T-helper 1 cell treated with Interleukin-12 subunit alpha and Interleukin-12 subunit beta and Interleukin-4 antibody, amounts not matched to agents 30 μg/mL and 1 μg/mL, for 36 hours (primary cell): Measurements from ENCODE around the gene ABHD5.

Source experiments
- H3K27ac Mint-ChIP-seq: one replicate; pipeline ENCODE4 v1.8.0; 2021; ENCODE audit warnings: mild to moderate bottlenecking, mixed read lengths
- H3K27me3 Mint-ChIP-seq: one replicate; pipeline ENCODE4 v1.8.0; 2021; ENCODE audit warnings: low read depth, mixed read lengths
- H3K36me3 Mint-ChIP-seq: one replicate; pipeline ENCODE4 v1.8.0; 2021; ENCODE audit warnings: low read depth, mixed read lengths
- H3K4me1 Mint-ChIP-seq: one replicate; pipeline ENCODE4 v1.8.0; 2021; ENCODE audit warnings: low read depth, mixed read lengths
- H3K4me3 Mint-ChIP-seq: one replicate; pipeline ENCODE4 v1.8.0; 2021; ENCODE audit warnings: mild to moderate bottlenecking, moderate library complexity, mixed read lengths
- H3K9me3 Mint-ChIP-seq: one replicate; pipeline ENCODE4 v1.8.0; 2021; ENCODE audit warnings: mixed read lengths

Gene ABHD5

GRCh38 chr3:43692085-43692855 lies 1.5 kb downstream of the ABHD5 start:
- H3K27ac Mint-ChIP-seq, result peak overlapping the region; percentile 4

GRCh38 chr3:43692971-43693370 lies 2.2 kb downstream of the ABHD5 start:
- no peaks in the 10 kb centered on the region for H3K9me3 Mint-ChIP-seq
- H3K27me3 Mint-ChIP-seq, result peaks cover 3% of the 10 kb centered on the region
- H3K4me1 Mint-ChIP-seq, result peaks cover 27% of the 10 kb centered on the region
- peaks cover 1% of the 10 kb centered on the region for H3K36me3 Mint-ChIP-seq
- H3K4me3 Mint-ChIP-seq, result peak overlapping the region; percentile 19
- H3K27ac Mint-ChIP-seq, result peak overlapping the region; percentile 4

More at GRCh38 chr3:43692085-43692855, 1.5 kb downstream of the ABHD5 start:
- H3K4me1 Mint-ChIP-seq, result peaks cover 25% of the 10 kb centered on the region
- H3K9me3 Mint-ChIP-seq, result no peaks in the 10 kb centered on the region
- peaks cover 1% of the 10 kb centered on the region for H3K36me3 Mint-ChIP-seq
- peak overlapping the region; percentile 87 for H3K4me3 Mint-ChIP-seq
- peaks cover 3% of the 10 kb centered on the region for H3K27me3 Mint-ChIP-seq

- Mint-ChIP-seq H3K27ac (no peak overlapping the region), H3K27me3 (peaks cover 3% of the 10 kb centered on the region), H3K36me3 (peaks cover 1% of the 10 kb centered on the region), H3K4me1 (peaks cover 29% of the 10 kb centered on the region), H3K9me3 (no peaks in the 10 kb centered on the region), H3K4me3 (peak overlapping the region; percentile 55)
These were observed 2.9 kb downstream of the ABHD5 start for GRCh38 chr3:43693594-43693993.

GRCh38 chr3:43695443-43695842 lies 4.7 kb downstream of the ABHD5 start:
- Mint-ChIP-seq H3K27me3 (no peaks in the 10 kb centered on the region), H3K4me3 (no peak overlapping the region), H3K36me3 (peaks cover 10% of the 10 kb centered on the region), H3K9me3 (no peaks in the 10 kb centered on the region), H3K27ac (no peak overlapping the region), H3K4me1 (peaks cover 38% of the 10 kb centered on the region)

GRCh38 chr3:43695863-43696262 lies 5.1 kb downstream of the ABHD5 start:
- H3K27me3 Mint-ChIP-seq, result no peaks in the 10 kb centered on the region
- peaks cover 38% of the 10 kb centered on the region for H3K4me1 Mint-ChIP-seq
- peaks cover 11% of the 10 kb centered on the region for H3K36me3 Mint-ChIP-seq
- H3K27ac Mint-ChIP-seq, result no peak overlapping the region
- no peaks in the 10 kb centered on the region for H3K9me3 Mint-ChIP-seq
- no peak overlapping the region for H3K4me3 Mint-ChIP-seq

- H3K4me3 Mint-ChIP-seq, result no peak overlapping the region
- H3K36me3 Mint-ChIP-seq, result peaks cover 12% of the 10 kb centered on the region
- no peak overlapping the region for H3K27ac Mint-ChIP-seq
- H3K27me3 Mint-ChIP-seq, result no peaks in the 10 kb centered on the region
- no peaks in the 10 kb centered on the region for H3K9me3 Mint-ChIP-seq
- peaks cover 38% of the 10 kb centered on the region for H3K4me1 Mint-ChIP-seq
These were observed 5.7 kb downstream of the ABHD5 start for GRCh38 chr3:43696441-43696840.

- Mint-ChIP-seq H3K27ac (no peak overlapping the region), H3K27me3 (no peaks in the 10 kb centered on the region), H3K36me3 (peaks cover 12% of the 10 kb centered on the region), H3K9me3 (no peaks in the 10 kb centered on the region), H3K4me1 (peaks cover 34% of the 10 kb centered on the region), H3K4me3 (no peak overlapping the region)
These were observed 6.1 kb downstream of the ABHD5 start for GRCh38 chr3:43696881-43697280.

GRCh38 chr3:43699864-43700263 lies 9.1 kb downstream of the ABHD5 start:
- Mint-ChIP-seq H3K27ac (no peak overlapping the region), H3K36me3 (peaks cover 17% of the 10 kb centered on the region), H3K27me3 (no peaks in the 10 kb centered on the region), H3K4me3 (no peak overlapping the region), H3K9me3 (no peaks in the 10 kb centered on the region), H3K4me1 (peaks cover 19% of the 10 kb centered on the region)

GRCh38 chr3:43704697-43705096 lies 14.0 kb downstream of the ABHD5 start:
- no peak overlapping the region for H3K4me3 Mint-ChIP-seq
- H3K36me3 Mint-ChIP-seq, result peaks cover 14% of the 10 kb centered on the region
- no peak overlapping the region for H3K27ac Mint-ChIP-seq
- H3K27me3 Mint-ChIP-seq, result no peaks in the 10 kb centered on the region
- H3K9me3 Mint-ChIP-seq, result no peaks in the 10 kb centered on the region
- H3K4me1 Mint-ChIP-seq, result peaks cover 13% of the 10 kb centered on the region

- Mint-ChIP-seq H3K36me3 (peaks cover 10% of the 10 kb centered on the region), H3K9me3 (no peaks in the 10 kb centered on the region), H3K27ac (peak overlapping the region; percentile 15), H3K27me3 (no peaks in the 10 kb centered on the region), H3K4me3 (no peak overlapping the region), H3K4me1 (peaks cover 11% of the 10 kb centered on the region)
These were observed 15.6 kb downstream of the ABHD5 start for GRCh38 chr3:43706342-43706741.

GRCh38 chr3:43707266-43707665 lies 16.5 kb downstream of the ABHD5 start:
- Mint-ChIP-seq H3K27me3 (no peaks in the 10 kb centered on the region), H3K36me3 (peaks cover 16% of the 10 kb centered on the region), H3K27ac (no peak overlapping the region), H3K4me1 (peaks cover 11% of the 10 kb centered on the region), H3K9me3 (no peaks in the 10 kb centered on the region), H3K4me3 (no peak overlapping the region)

GRCh38 chr3:43707998-43708397 lies 17.3 kb downstream of the ABHD5 start:
- H3K27me3 Mint-ChIP-seq, result no peaks in the 10 kb centered on the region
- H3K4me3 Mint-ChIP-seq, result no peak overlapping the region
- H3K36me3 Mint-ChIP-seq, result peaks cover 22% of the 10 kb centered on the region
- H3K27ac Mint-ChIP-seq, result no peak overlapping the region
- H3K4me1 Mint-ChIP-seq, result peaks cover 11% of the 10 kb centered on the region
- no peaks in the 10 kb centered on the region for H3K9me3 Mint-ChIP-seq

GRCh38 chr3:43709022-43709421 lies 18.3 kb downstream of the ABHD5 start:
- Mint-ChIP-seq H3K36me3 (peaks cover 23% of the 10 kb centered on the region), H3K4me1 (peaks cover 11% of the 10 kb centered on the region), H3K4me3 (no peak overlapping the region), H3K27me3 (no peaks in the 10 kb centered on the region), H3K27ac (no peak overlapping the region), H3K9me3 (no peaks in the 10 kb centered on the region)

- Mint-ChIP-seq H3K36me3 (peaks cover 21% of the 10 kb centered on the region), H3K27ac (no peak overlapping the region), H3K27me3 (no peaks in the 10 kb centered on the region), H3K9me3 (no peaks in the 10 kb centered on the region), H3K4me1 (peaks cover 7% of the 10 kb centered on the region), H3K4me3 (no peak overlapping the region)
These were observed 19.9 kb downstream of the ABHD5 start for GRCh38 chr3:43710607-43711006.

GRCh38 chr3:43718296-43718695 lies 27.6 kb downstream of the ABHD5 start:
- Mint-ChIP-seq H3K27ac (no peak overlapping the region), H3K27me3 (no peaks in the 10 kb centered on the region), H3K4me1 (no peaks in the 10 kb centered on the region), H3K36me3 (peaks cover 22% of the 10 kb centered on the region), H3K9me3 (no peaks in the 10 kb centered on the region), H3K4me3 (no peak overlapping the region)
